HepG2 (cell line): Measurements from ENCODE around the gene FRMD6.

Experiments
- ARID4A ChIP-seq: sonication (generic); formaldehyde crosslinking; IDR thresholded peaks from 2 replicates; pipeline ENCODE4 v1.5.0; 2020; ENCODE audit warnings: mild to moderate bottlenecking, missing genetic modification reagents, borderline replicate concordance
- CTCF ChIP-seq: sonication (generic); formaldehyde crosslinking; IDR thresholded peaks from 2 replicates; pipeline ENCODE4 v1.5.0; 2020; ENCODE audit warnings: mild to moderate bottlenecking, missing genetic modification reagents, moderate library complexity
- GFI1 ChIP-seq: sonication (generic); formaldehyde crosslinking; IDR thresholded peaks from 2 replicates; pipeline ENCODE4 v1.5.0; 2020; ENCODE audit warnings: missing genetic modification reagents, mild to moderate bottlenecking, borderline replicate concordance
- MATR3 ChIP-seq: sonication (generic); formaldehyde crosslinking; IDR thresholded peaks from 2 replicates; pipeline ENCODE4 v1.4.0; 2020; ENCODE audit warnings: missing genetic modification reagents
- TF ChIP-seq, protein P1 (sequence below): sonication (generic); formaldehyde crosslinking; IDR thresholded peaks from 2 replicates; pipeline ENCODE4 v1.8.0; 2022; ENCODE audit warnings: mild to moderate bottlenecking, missing genetic modification reagents, borderline replicate concordance

DNA sequence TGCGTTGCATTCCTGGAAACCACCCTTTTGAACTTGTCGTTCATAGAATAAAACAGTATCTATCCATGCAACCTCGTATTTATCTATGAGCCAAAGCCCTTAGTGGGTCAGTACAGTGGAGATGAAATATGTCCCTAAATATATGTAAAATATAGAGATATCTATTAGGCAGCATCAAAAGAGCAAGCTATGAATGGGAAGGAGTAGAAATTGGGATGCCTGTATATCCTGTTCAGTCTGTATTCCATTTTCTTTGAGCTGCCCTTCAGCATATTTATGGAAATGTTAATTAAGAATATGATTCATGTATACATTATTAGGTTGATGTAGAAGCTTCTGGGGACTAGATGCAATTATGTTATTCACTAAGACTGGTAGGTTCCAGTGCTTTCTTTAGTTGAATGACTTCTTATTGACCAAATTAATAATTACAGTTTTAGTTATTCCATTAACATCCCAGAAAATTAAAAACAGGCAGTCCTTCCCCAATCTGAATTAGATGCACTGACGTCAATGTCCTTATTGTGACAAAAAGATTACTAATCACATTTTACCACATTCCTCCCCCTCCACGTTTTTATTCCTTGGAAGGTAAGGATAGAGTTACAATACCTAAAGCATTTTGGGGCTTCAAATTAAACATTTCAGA is 11.9 kb upstream of the FRMD6 start:
- TF ChIP-seq, protein P1, sequence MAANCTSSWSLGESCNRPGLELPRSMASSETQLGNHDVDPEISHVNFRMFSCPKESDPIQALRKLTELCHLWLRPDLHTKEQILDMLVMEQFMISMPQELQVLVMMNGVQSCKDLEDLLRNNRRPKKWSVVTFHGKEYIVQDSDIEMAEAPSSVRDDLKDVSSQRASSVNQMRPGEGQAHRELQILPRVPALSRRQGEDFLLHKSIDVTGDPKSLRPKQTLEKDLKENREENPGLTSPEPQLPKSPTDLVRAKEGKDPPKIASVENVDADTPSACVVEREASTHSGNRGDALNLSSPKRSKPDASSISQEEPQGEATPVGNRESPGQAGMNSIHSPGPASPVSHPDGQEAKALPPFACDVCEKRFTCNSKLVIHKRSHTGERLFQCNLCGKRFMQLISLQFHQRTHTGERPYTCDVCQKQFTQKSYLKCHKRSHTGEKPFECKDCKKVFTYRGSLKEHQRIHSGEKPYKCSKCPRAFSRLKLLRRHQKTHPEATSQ (CRISPR knock-in tag), result no peak
- TF ChIP-seq CTCF (CRISPR knock-in tag) (no peak), GFI1 (CRISPR knock-in tag) (no peak), ARID4A (CRISPR knock-in tag) (no peak), MATR3 (CRISPR knock-in tag) (no peak)
